ENCODE results near the gene CPNE8.

- TF ChIP-seq, protein P1, sequence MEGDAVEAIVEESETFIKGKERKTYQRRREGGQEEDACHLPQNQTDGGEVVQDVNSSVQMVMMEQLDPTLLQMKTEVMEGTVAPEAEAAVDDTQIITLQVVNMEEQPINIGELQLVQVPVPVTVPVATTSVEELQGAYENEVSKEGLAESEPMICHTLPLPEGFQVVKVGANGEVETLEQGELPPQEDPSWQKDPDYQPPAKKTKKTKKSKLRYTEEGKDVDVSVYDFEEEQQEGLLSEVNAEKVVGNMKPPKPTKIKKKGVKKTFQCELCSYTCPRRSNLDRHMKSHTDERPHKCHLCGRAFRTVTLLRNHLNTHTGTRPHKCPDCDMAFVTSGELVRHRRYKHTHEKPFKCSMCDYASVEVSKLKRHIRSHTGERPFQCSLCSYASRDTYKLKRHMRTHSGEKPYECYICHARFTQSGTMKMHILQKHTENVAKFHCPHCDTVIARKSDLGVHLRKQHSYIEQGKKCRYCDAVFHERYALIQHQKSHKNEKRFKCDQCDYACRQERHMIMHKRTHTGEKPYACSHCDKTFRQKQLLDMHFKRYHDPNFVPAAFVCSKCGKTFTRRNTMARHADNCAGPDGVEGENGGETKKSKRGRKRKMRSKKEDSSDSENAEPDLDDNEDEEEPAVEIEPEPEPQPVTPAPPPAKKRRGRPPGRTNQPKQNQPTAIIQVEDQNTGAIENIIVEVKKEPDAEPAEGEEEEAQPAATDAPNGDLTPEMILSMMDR (IDR thresholded peaks at IDR 0.05) = no peak
- TF ChIP-seq POLR2A (IDR thresholded peaks at IDR 0.05) = no peak
Measured at GRCh38 chr12:38761111-38761510, 144.3 kb downstream of the CPNE8 start.
